A673 (cell line): Measurements from ENCODE around the gene GSTM3. TPM values are rescaled to one million over a fixed set of nuclear protein-coding genes. Genes with fewer than 3 reads are reported as not detected.
"Not testable (repeated sequence)": the region's sequence is repeated elsewhere in the genome, so short reads cannot be mapped to it uniquely, and the experiment has no call there.

Experiments used
- BruUV-seq: library from RNA; stranded (reverse); fragments of 400-500 nt; replicated peaks from 2 replicates; lab custom pipeline; 2021; lab: Mats Ljungman, UMichigan
- CTCF ChIA-PET: fragments of 300-600 bp; sonication (Branson Sonifier 250); formaldehyde crosslinking; loops from one replicate; lab custom pipeline; 2022; ENCODE audit warnings: antibody characterized with exemption; lab: Charles Lee
- POLR2A ChIA-PET: fragments of 300-600 bp; sonication (Branson Sonifier 250); formaldehyde crosslinking; loops from one replicate; lab custom pipeline; 2022; ENCODE audit warnings: antibody characterized with exemption; ENCODE audit not compliant: low non-redundant PET; lab: Charles Lee
- DNase-seq: peaks from one replicate; pipeline ENCODE4 v3.0.0-alpha.2; 2015; ENCODE audit warnings: low spot score
- H3K27ac ChIP-seq: fragments of 200-600 bp; sonication (generic); 2 replicates; pipeline ENCODE4 v1.5.1; 2016; ENCODE audit warnings: mixed run types, low read depth, mild to moderate bottlenecking, mixed read lengths, antibody characterized with exemption, low read length; ENCODE audit not compliant: poor library complexity, severe bottlenecking
- H3K27me3 ChIP-seq: fragments of 200-600 bp; sonication (generic); replicated peaks from 2 replicates; pipeline ENCODE4 v1.6.1; 2017; ENCODE audit warnings: mixed run types, low read depth, mild to moderate bottlenecking, mixed read lengths, antibody characterized with exemption, low read length; ENCODE audit not compliant: insufficient read depth, poor library complexity
- H3K36me3 ChIP-seq: fragments of 200-600 bp; sonication (generic); 2 replicates; pipeline ENCODE4 v1.6.1; 2016; ENCODE audit warnings: mixed run types, mild to moderate bottlenecking, mixed read lengths, antibody characterized with exemption, low read length; ENCODE audit not compliant: insufficient read depth, poor library complexity, severe bottlenecking
- H3K4me1 ChIP-seq: fragments of 200-600 bp; sonication (generic); 2 replicates; pipeline ENCODE4 v1.6.1; 2017; ENCODE audit warnings: mixed run types, mild to moderate bottlenecking, mixed read lengths, antibody characterized with exemption, low read length; ENCODE audit not compliant: insufficient read depth, poor library complexity, severe bottlenecking
- H3K4me3 ChIP-seq: fragments of 200-600 bp; sonication (generic); 2 replicates; pipeline ENCODE4 v1.5.1; 2016; ENCODE audit warnings: low read depth, mixed run types, mild to moderate bottlenecking, mixed read lengths, low read length; ENCODE audit not compliant: poor library complexity, severe bottlenecking
- H3K9me3 ChIP-seq: fragments of 200-600 bp; sonication (generic); 2 replicates; pipeline ENCODE4 v1.6.1; 2016; ENCODE audit warnings: mixed run types, low read depth, mild to moderate bottlenecking, mixed read lengths, antibody characterized with exemption, low read length; ENCODE audit not compliant: poor library complexity, severe bottlenecking
- CTCF ChIP-seq: fragments of 300-800, 200-600 bp; sonication (generic); conservative IDR thresholded peaks from 2 replicates; pipeline ENCODE4 v1.5.1; 2017; ENCODE audit warnings: low read depth, mild to moderate bottlenecking, antibody characterized with exemption, low read length, moderate library complexity, mixed read lengths
- EZH2 ChIP-seq: fragments of 200-600 bp; sonication (generic); IDR thresholded peaks from 2 replicates; pipeline ENCODE4 v1.6.1; 2017; ENCODE audit warnings: borderline replicate concordance, low read depth, mild to moderate bottlenecking, mixed read lengths, antibody characterized with exemption, low read length; ENCODE audit not compliant: poor library complexity, severe bottlenecking
- intact Hi-C: fragments of 100-400 bp; cut with micrococcal nuclease; formaldehyde crosslinking; loops from one replicate; pipeline ENCODE4 v1.10.0; 2022; ENCODE audit not compliant: unreplicated experiment
- total RNA-seq: library from RNA; stranded (reverse); gene quantifications from 2 replicates; pipeline ENCODE4 v1.2.3, GENCODE V29; 2021

Gene GSTM3
- total RNA-seq, 1 experiment from 2014 or later, result 72.2 TPM

GRCh38 chr1:109697066-109697465 lies 43.8 kb downstream of the GSTM3 start:
- POLR2A ChIA-PET, result no interaction called here
- intact Hi-C loops, result no loop called here
- no peaks in the 10 kb centered on the region for H3K4me1 ChIP-seq

GRCh38 chr1:109695138-109695537 lies 45.7 kb downstream of the GSTM3 start:
- H3K36me3 ChIP-seq, H3K4me3 ChIP-seq, intact Hi-C loops, BruUV-seq, POLR2A ChIA-PET, H3K27me3 ChIP-seq, H3K9me3 ChIP-seq, CTCF ChIA-PET, H3K27ac ChIP-seq, DNase-seq, H3K4me1 ChIP-seq: not testable (repeated sequence)

More at GRCh38 chr1:109697066-109697465, 43.8 kb downstream of the GSTM3 start:
- Histone ChIP-seq H3K9me3 (no peaks in the 10 kb centered on the region), H3K4me3 (no peak overlapping the region), H3K27me3 (no peaks in the 10 kb centered on the region), H3K36me3 (no peaks in the 10 kb centered on the region), H3K27ac (no peak overlapping the region)
- TF ChIP-seq CTCF (no peak), EZH2 (no peak)
- no TSS peak for BruUV-seq
- DNase-seq, result no peak
- CTCF ChIA-PET, result no interaction called here

DNA sequence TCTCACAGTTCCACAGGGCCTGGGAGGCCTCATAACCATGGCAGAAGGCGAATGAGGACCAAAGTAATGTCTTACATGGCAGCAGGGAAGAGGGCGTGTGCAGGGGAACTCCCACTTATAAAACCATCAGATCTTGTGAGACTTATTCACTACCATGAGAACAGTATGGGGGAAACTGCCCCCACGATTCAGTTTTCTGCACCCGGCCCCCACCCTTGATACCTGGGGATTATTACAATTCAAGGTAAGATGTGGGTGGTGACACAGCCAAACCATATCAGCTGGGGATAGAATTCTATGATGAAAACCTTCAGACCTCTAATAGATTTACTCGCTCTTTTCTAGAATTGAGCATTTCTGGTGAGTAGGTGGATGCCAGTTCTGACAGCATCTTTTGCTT lies 46.4 kb downstream of the GSTM3 start:
- H3K27ac ChIP-seq, CTCF ChIA-PET, H3K4me1 ChIP-seq, H3K27me3 ChIP-seq, intact Hi-C loops, BruUV-seq, POLR2A ChIA-PET, H3K9me3 ChIP-seq, H3K4me3 ChIP-seq, DNase-seq: not testable (repeated sequence)
- H3K36me3 ChIP-seq, result peaks cover 11% of the 10 kb centered on the region

GRCh38 chr1:109691759-109692158 lies 49.1 kb downstream of the GSTM3 start:
- CTCF ChIA-PET, result interaction anchor here (0.6 kb wide), 1 partner anchor 61 kb away, joined by 9 read pairs; no protein-coding TSS in a partner anchor
- no TSS peak for BruUV-seq

More at GRCh38 chr1:109691759-109692158, 49.1 kb downstream of the GSTM3 start:
- Histone ChIP-seq H3K4me1 (no peaks in the 10 kb centered on the region), H3K27ac (no peak overlapping the region), H3K27me3 (no peaks in the 10 kb centered on the region), H3K4me3 (no peak overlapping the region), H3K9me3 (no peaks in the 10 kb centered on the region), H3K36me3 (peaks cover 11% of the 10 kb centered on the region)
- no peak for DNase-seq
- TF ChIP-seq EZH2 (no peak), CTCF (no peak)
- POLR2A ChIA-PET, result no interaction called here
- intact Hi-C loops, result no loop called here
